HG03025 (cell line): ENCODE measurements around the gene ABCA4.

Experiments used
- ATAC-seq: cut with Tn5 transposase; IDR thresholded peaks from one replicate; pipeline ENCODE4 v1.9.1; 2021; ENCODE audit warnings: mild to moderate bottlenecking, moderate library complexity; ENCODE audit not compliant: unreplicated experiment, low FRiP score

Gene ABCA4

GRCh38 chr1:94031591-94031990 lies 89.4 kb downstream of the ABCA4 start:
- ATAC-seq = no peak

- no peak for ATAC-seq
These were observed 89.8 kb downstream of the ABCA4 start for GRCh38 chr1:94031154-94031553.

GRCh38 chr1:94029130-94029993 lies 91.6 kb downstream of the ABCA4 start:
- no peak for ATAC-seq

GRCh38 chr1:94027721-94028515 lies 93.0 kb downstream of the ABCA4 start:
- ATAC-seq = no peak

- ATAC-seq = no peak
These were observed 94.1 kb downstream of the ABCA4 start for GRCh38 chr1:94026619-94027380.

GRCh38 chr1:94025383-94026340 lies 95.3 kb downstream of the ABCA4 start:
- ATAC-seq = no peak

GRCh38 chr1:94024104-94024792 lies 96.7 kb downstream of the ABCA4 start:
- no peak for ATAC-seq

GRCh38 chr1:94022471-94023189 lies 98.3 kb downstream of the ABCA4 start:
- ATAC-seq = no peak

GRCh38 chr1:94020764-94021579 lies 100.0 kb downstream of the ABCA4 start:
- ATAC-seq = no peak

- no peak for ATAC-seq
These were observed 101.6 kb downstream of the ABCA4 start for GRCh38 chr1:94019327-94019726.

- no peak for ATAC-seq
These were observed 103.7 kb downstream of the ABCA4 start for GRCh38 chr1:94017155-94017829.

GRCh38 chr1:94015489-94015817 lies 105.5 kb downstream of the ABCA4 start:
- no peak for ATAC-seq

GRCh38 chr1:94014635-94015488 lies 106.1 kb downstream of the ABCA4 start:
- ATAC-seq = no peak

- ATAC-seq = no peak
These were observed 106.9 kb downstream of the ABCA4 start for GRCh38 chr1:94014087-94014486.

GRCh38 chr1:94013367-94013878 lies 107.5 kb downstream of the ABCA4 start:
- ATAC-seq = no peak

GRCh38 chr1:94012708-94013366 lies 108.1 kb downstream of the ABCA4 start:
- ATAC-seq = no peak
